ENCODE measurements around the gene HESX1.

The HESX1 gene

GRCh38 chr3:57163751-57164150 is 36.0 kb downstream of the HESX1 start:
- Histone ChIP-seq H3F3A (ENCODE audit: insufficient read depth, low read length) (no peaks in the 10 kb centered on the region), H4K20me1 (ENCODE audit: insufficient read depth, low read length) (no peaks in the 10 kb centered on the region), H3K4me3 (ENCODE audit: low read length) (no peak overlapping the region), H3K36me3 (replicated peaks; ENCODE audit: insufficient read depth, low read length) (no peaks in the 10 kb centered on the region), H2AFZ (ENCODE audit: low read length) (no peak overlapping the region), H3K27ac (ENCODE audit: low read length) (no peak overlapping the region), H3K4me2 (ENCODE audit: low read depth, low read length) (no peak overlapping the region), H3K9me3 (replicated peaks; ENCODE audit: insufficient read depth, low read length) (no peaks in the 10 kb centered on the region), H3K9me2 (replicated peaks; ENCODE audit: insufficient read depth, low read length) (no peaks in the 10 kb centered on the region), H3K4me1 (ENCODE audit: low read length) (peaks cover 10% of the 10 kb centered on the region), H3K27me3 (replicated peaks; ENCODE audit: insufficient read depth, low read length) (peaks cover 10% of the 10 kb centered on the region), H3K79me2 (ENCODE audit: low read length) (no peaks in the 10 kb centered on the region), H3K9ac (ENCODE audit: low read length) (no peak overlapping the region)
- TF ChIP-seq CTCF (IDR thresholded peaks at IDR 0.05; ENCODE audit: low read length) (no peak), EZH2 (optimal IDR thresholded peaks at IDR 0.05; ENCODE audit: low read depth, low read length) (no peak), EZH2phosphoT487 (IDR thresholded peaks at IDR 0.05; ENCODE audit: low read length) (no peak)
- DNase-seq: no peak

- Histone ChIP-seq H3K4me1 (ENCODE audit: low read length) (peaks cover 15% of the 10 kb centered on the region), H3K4me3 (ENCODE audit: low read length) (no peak overlapping the region), H3K79me2 (ENCODE audit: low read length) (no peaks in the 10 kb centered on the region)
Measured at GRCh38 chr3:57161915-57162314, 37.9 kb downstream of the HESX1 start.

GRCh38 chr3:57160765-57161538 is 38.8 kb downstream of the HESX1 start:
- peaks cover 15% of the 10 kb centered on the region for H3K4me1 ChIP-seq (ENCODE audit: low read length)
- no peaks in the 10 kb centered on the region for H3K79me2 ChIP-seq (ENCODE audit: low read length)
- no peak overlapping the region for H3K9ac ChIP-seq (ENCODE audit: low read length)
- no peak overlapping the region for H3K4me3 ChIP-seq (ENCODE audit: low read length)
- no peaks in the 10 kb centered on the region for H4K20me1 ChIP-seq (ENCODE audit: insufficient read depth, low read length)
- H3F3A ChIP-seq (ENCODE audit: insufficient read depth, low read length): no peaks in the 10 kb centered on the region
- no peak for DNase-seq
- peaks cover 10% of the 10 kb centered on the region for H3K27me3 ChIP-seq (replicated peaks; ENCODE audit: insufficient read depth, low read length)
- H3K9me2 ChIP-seq (replicated peaks; ENCODE audit: insufficient read depth, low read length): no peaks in the 10 kb centered on the region
- H3K36me3 ChIP-seq (replicated peaks; ENCODE audit: insufficient read depth, low read length): no peaks in the 10 kb centered on the region
- TF ChIP-seq CTCF (IDR thresholded peaks at IDR 0.05; ENCODE audit: low read length) (no peak), EZH2 (optimal IDR thresholded peaks at IDR 0.05; ENCODE audit: low read depth, low read length) (no peak), EZH2phosphoT487 (IDR thresholded peaks at IDR 0.05; ENCODE audit: low read length) (no peak)
- no peaks in the 10 kb centered on the region for H3K9me3 ChIP-seq (replicated peaks; ENCODE audit: insufficient read depth, low read length)
- no peak overlapping the region for H2AFZ ChIP-seq (ENCODE audit: low read length)
- no peak overlapping the region for H3K4me2 ChIP-seq (ENCODE audit: low read depth, low read length)
- no peak overlapping the region for H3K27ac ChIP-seq (ENCODE audit: low read length)

More at GRCh38 chr3:57161915-57162314, 37.9 kb downstream of the HESX1 start:
- no peak for TF ChIP-seq EZH2phosphoT487 (IDR thresholded peaks at IDR 0.05; ENCODE audit: low read length)
- TF ChIP-seq CTCF (IDR thresholded peaks at IDR 0.05; ENCODE audit: low read length): no peak
- no peak for TF ChIP-seq EZH2 (optimal IDR thresholded peaks at IDR 0.05; ENCODE audit: low read depth, low read length)
- Histone ChIP-seq H3F3A (ENCODE audit: insufficient read depth, low read length) (no peaks in the 10 kb centered on the region), H3K9ac (ENCODE audit: low read length) (no peak overlapping the region), H3K27me3 (replicated peaks; ENCODE audit: insufficient read depth, low read length) (peaks cover 10% of the 10 kb centered on the region), H3K9me2 (replicated peaks; ENCODE audit: insufficient read depth, low read length) (no peaks in the 10 kb centered on the region), H3K27ac (ENCODE audit: low read length) (no peak overlapping the region), H3K4me2 (ENCODE audit: low read depth, low read length) (no peak overlapping the region), H3K36me3 (replicated peaks; ENCODE audit: insufficient read depth, low read length) (no peaks in the 10 kb centered on the region), H3K9me3 (replicated peaks; ENCODE audit: insufficient read depth, low read length) (no peaks in the 10 kb centered on the region), H2AFZ (ENCODE audit: low read length) (no peak overlapping the region), H4K20me1 (ENCODE audit: insufficient read depth, low read length) (no peaks in the 10 kb centered on the region)
- no peak for DNase-seq

Data from MM.1S (cell line).